Measurements from ENCODE around the gene SPTBN1.

The SPTBN1 gene

DNA sequence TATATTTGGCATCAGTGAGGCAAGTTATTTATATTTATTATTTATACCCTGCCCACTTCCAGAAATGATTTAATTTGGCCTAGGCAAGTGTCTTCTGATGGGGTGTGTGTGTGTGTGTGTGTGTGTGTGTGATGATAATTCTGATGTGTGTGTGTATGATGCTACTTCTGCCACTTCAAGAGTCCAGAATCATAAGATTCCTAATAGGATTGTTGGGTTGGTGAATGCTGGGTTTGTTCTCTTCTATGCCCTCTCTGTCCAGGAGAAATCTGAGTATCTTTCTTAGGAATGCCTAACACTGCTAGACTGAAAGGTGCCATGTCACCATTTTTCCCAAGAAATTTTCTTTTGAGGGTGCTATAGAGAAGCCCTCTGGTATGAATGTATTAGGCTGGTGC is 122.5 kb downstream of the SPTBN1 start:
- no peak for DNase-seq

DNA sequence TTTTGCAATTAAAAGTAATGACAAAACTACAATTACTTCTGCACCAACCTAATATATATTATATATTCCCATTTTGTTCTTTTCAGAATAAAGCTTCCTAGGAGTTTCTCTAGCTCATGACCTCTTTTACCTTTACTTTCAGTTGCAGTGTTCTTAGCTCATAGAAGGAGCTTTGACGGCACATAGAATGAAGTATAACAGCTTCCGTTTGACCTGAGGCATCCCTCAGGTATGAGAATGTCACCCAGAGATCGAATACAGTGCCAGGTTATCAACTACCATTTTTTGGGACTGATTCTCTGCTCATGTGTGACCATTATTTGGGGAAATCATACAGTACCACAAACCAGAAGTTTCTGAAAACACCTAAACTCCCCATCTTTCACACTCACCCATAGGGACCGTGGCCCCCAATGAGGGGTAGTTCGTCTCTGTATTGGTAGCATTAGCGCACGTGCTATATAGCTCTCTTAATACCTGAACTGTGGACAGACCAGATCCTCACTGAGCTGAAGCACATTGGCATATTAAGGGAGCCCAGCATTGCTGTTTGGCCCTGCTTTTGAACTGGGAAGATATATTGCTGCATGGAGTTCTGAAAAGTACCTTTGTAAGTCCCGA is 123.0 kb downstream of the SPTBN1 start:
- DNase-seq: no peak

DNA sequence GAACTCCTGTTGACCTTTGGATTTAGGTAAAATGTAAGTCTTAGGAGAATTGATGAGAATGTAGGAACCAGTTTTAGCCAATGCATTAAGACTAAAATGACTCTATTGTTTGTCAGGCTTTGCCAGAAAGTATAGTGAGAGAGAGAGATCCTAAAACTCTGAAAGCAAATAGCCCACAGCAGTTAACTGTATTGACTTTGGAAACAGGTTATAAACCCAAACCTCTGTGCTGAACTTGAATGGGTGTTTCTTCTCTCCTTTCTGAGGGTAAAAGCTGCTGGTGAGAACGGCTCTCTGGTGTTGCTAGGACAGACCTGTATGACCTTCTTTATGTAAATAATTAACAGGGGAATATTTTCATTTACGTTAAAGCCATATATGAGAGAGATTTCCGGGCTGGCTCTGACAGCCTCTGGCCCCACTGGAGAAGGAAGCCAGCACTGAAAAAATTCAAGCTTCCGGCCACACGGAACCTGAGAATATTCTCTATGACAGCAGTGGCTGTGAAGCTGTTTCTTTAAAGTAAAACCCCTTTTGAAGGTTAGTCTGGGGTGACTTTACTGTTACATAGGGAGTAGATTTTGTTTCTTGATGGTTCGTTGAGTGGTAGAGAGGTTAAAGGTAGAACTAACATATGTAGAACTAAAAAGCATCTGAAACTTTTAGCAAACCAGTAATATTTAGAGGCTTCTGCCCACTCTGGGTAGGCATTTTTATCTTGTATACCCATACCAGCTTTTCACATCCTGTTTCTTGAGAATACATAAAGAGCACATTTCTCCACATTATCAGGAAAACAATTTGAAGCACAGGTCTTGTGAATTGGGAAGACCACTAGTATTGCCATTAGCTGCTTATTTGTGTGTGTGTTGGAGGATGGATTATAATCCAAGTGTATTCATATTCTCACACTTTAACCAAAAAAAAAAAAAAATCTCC is 123.8 kb downstream of the SPTBN1 start:
- peak; percentile 22 for DNase-seq

DNA sequence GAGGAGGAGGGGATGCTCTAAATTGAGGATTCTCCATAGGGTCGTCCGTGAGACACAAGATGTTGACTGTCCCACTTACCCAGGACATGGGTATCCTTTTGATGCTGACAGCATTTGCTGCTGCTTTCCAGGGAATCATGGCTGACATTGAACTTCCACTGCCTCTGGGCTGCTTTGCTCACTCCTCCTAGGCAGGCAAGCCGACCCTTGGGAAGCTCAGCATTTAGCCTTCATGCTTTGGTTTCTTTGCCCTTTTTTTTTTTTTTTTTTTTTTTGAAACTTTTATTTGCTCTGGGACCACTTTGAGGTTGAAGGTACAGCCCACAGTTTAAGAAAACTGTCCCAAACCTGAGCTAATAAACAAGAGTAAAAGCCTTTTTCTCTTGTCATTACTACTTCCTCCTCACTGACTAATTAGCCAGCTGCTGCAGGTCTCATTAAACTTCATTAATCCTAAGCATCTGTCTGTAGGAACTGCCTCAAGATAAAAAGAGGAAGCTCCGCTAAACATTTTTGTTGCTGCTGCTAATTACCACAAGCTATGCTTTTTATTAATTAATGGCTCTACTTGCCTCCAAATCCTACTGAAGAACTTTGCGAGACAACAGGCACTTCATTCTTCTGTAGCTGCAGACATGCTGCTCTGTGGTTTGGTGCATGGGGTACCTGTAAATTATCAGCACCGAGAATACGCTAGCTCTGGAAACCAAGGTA is 125.4 kb downstream of the SPTBN1 start:
- no peak for DNase-seq

DNA sequence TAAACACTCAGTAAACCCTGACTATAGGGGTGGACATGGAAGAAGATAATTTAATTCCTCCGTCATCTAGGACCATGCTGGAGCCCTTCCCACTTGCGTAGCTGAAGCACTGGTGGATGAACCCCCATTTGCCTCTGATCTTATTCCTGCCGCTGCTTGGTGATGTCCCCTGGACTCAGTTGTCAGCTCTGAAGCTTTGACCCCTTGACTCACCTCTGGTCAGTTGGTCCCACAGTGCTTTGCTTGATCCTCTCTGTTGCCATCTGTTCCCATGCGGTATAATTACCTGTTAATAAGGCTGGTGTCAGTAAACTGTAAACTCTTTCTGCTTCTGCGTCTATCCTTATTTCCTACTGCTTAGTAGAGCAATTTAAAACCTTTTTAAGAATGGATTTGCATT is 126.9 kb downstream of the SPTBN1 start:
- DNase-seq: no peak

DNA sequence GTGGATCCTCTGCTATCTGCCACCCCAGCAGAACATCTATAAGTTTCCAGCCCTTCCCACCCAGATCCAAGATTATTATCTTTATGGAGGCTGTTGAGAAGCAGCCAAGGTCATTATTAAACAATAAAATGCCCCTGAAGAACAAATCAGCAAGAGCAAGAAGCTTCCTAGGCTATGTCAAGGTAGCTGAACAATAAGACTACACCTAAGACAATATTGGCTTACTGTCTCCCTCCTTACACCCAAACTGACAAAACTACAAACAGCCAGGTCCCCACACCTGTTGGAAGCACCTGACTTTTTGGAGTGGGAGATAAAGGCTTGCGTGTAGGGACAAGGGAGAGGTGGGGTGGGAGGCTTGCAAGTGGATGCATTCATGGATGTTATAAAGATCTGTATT is 128.5 kb downstream of the SPTBN1 start:
- no peak for DNase-seq

DNA sequence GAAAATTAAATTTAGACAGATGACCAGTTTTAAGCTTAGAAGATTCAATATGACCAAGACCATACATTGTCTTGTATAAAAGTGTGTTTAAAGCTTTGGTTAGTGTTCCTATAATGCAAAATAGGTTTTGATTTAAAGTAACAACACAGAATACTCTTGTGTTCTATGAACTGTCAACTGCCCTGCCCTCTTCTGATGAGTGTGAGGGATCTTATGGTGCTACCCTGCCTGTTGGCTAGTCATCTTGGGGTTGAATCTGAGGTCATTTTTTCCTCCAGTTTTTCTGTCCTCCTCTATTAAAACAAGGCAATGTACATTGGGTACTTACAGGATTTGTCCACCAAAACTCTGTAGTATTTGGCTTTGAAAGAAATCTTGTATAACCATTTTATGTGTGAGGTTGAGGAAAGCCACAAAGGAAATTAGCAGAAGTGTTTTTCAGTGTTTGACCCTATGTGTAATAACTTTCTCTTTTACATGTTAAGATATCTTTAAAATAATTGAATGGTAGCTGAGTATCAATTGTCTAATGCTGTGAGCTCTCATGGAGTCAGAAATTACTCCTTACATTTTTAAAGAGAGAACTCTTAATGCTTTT is 129.1 kb downstream of the SPTBN1 start:
- DNase-seq: no peak

DNA sequence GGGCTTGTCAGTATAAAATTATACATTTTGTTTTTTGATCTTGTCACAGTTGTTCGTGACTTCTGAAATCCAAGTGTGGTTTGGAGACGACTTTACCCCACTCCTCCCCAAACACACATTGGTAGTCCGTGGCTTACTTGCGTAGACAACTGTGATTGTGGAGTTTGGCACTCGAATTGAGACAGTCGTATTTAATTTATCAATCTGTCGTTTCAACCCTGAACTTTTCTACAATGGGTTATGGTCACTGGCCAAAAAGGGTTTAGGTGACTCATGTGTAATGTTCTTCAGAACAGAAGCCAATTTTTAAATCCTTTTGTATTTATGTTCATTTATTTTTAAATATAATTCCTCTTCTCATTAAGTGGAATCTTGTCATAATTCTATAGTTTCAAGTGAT is 129.9 kb downstream of the SPTBN1 start:
- no peak for DNase-seq

DNA sequence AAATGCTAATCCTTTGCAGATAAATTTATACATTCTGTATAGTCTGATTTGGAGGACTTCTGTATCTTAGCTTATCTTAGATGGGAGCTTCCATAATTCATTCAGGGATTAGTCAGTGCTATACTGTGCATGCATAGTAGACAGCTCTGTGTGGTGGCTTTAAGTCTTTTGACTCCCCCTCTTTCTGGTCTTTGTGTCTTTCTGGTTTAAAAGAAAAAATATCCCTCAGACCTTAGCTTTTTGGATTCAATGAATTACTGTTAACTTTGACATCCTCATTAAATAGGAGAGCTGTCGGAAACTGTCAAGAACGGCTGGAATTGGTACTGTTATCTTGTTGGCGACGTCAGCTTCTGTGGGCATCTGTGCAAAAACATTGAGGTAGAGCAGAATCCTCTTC is 130.4 kb downstream of the SPTBN1 start:
- DNase-seq: no peak

DNA sequence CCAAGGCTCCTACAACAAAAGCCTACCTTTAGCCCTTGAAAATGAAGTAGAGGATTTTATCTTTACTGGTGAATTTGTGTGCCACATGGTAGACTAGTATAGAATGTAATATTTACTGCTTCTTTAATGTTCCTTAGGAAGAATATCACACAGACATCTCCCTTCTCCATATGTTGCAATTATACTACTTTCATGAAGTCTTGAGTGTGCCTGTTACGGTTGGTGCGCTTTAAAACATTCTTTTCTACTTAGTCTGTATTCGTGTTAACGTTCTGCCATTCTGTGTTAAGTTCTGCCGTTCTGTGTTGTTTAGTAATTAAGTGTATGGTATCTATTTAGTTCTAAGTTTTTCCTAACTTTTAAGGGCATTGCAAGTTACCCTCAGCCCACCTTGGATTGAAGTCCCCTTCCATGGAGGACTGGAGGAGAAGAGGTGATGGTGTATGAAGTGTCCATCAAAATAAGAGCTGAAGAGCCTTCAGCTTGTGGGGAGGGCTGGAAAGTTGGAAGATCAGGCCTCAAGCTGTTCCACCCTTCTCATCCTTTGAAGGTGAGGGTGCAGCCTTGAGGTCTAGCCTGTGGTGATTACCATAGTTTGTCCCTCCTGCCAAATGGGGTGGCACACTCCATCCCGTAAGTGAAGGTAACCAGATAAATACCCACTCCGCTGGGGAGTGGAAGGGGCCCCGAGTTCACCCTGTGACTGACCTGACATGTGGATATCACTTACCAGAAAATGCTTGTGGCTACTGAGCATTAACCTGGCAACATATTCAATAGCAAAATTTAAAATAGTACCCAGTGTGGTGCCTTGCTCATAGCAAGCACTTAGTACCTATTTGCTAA is 131.3 kb downstream of the SPTBN1 start:
- DNase-seq: no peak

DNA sequence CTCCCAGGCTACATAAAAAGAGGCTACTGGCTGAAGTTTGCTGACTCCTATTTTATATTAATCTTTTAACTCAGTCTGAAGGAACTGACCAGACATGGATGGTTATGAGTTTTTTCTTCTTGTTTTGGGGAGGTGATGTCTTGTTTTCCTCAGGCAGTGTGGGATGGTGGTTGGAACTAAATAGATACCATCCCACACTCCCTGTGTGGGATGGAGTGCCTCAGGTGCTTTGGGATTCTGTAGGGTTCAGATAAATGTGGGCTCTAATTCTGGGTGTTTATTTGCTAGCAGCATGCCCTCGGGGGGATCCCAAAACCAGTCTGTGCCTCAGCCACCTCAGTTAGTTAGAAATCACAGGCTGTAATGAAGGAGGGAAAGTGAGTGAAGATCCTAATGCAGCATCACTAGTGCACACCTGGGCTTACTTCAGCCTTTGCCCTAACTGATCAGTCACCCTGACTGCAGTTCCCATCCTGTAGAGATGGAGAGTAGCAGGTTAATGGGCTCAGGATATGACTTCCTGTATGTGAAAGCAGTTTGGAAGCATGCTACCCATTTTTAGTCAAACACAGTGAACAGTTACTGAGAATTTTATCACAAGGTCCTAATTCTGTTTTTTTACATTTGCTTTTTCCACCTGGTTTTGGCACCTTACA is 132.2 kb downstream of the SPTBN1 start:
- DNase-seq: no peak

DNA sequence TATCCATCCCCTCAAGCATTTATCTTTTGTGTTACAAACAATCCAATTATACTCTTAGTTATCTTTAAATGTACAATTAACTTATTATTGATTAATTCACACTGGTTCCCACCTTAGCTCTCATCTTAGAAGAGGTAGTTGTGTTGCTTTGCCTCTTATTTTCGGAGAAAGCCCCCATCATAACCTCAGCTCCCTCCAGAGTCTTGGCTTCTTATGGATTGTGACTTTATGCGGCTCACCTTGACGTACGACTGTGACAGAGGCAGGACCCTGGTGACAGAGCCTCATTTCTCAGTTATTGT is 132.9 kb downstream of the SPTBN1 start:
- no peak for DNase-seq

DNA sequence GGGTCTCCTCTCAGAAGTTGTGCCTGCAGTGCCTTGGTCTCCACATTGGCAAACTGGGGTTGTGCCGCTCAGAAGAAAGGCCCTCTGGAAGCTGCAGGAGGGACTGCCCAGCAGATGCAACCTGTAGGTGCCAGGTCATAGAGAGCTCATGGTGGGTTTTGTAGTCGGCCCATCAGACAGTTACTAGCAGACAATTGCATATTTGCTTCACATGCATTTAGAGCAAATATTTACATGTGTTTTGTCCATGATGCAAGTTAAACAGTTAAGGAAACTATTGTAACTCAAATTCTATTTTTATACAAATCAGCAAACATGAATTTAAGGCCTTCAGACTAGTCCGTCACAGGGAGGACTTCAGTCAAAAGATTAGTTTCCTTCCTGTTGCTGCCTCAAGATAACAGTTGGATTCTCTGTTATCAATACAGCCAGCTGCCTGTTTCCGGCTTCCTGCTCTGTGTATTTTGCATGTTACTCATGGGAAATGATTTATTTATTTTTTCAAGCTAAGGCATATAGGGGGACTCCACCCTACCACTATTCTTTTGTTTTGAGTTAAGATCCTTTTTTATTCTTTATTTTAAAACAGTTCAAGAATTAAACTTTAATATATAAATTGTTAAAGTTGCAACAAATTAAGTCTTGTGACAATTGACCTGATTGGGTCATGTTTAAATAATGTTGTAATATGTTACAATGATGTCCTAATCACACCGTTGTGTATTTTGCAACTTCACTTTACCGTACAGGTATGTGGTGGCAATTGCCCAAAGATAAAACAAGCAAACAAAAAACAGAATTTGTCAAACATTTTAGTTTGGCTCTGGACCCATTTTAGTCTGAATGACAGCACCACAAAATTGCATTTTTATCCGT is 133.5 kb downstream of the SPTBN1 start:
- DNase-seq: no peak

DNA sequence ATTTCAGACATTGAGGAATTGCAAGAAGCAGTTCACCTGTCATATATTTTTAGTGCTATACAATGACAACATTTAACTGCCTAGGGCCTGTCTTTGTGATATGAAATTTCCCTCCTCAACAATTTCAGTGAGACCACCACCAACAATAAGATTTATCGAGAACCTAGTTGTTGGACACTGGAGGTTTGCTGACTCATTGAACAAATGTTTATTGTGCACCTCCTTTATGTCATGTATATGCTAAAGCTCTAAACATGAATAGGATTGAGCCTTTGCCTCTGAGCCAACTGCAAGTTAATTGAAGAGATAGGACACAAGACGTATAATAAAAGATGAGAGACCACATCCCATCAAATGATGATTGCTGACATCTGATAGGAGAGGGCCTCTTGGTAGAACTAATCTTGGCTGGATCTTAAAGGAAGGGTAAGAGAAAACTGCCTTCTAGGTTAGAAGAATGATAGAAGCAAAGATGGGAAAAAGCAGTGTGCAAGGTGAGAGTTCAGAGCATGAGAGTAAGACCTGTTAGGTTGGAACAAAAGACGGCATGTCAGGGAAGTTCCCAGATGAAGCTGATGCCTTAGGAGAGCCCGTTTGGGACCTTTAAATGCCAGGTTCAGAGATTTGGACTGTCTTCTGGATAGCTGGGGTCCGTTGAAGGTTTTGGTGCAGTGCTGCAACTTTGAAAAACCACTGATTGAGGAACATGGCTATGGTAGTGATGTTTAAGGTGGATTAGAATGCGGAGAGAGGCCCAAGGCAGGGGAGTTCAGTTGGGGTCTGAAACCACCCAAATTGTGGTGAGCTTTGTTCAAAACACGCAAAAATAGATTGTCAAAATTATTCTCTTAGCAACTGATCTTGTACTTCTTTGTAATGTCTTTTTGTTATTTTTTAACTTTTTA is 134.3 kb downstream of the SPTBN1 start:
- no peak for DNase-seq

DNA sequence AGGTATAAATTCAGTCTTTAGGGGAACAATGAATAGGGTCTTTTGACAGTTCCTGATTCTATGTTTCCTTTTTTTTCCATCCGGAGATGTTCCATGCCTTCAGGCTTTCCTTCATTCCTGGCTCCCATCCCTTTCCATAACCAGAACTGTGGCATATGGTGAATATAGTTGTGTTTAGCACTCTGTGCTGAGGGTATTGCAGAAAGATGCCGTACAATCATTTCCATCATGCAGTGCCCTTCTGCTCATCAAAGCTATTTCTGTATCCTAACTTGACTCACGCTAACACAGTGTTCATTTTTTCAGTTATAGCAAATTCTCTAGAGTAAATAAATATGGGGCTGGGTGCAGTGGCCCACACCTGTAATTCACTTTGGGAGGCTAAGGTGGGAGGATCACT is 135.4 kb downstream of the SPTBN1 start:
- DNase-seq: no peak

DNA sequence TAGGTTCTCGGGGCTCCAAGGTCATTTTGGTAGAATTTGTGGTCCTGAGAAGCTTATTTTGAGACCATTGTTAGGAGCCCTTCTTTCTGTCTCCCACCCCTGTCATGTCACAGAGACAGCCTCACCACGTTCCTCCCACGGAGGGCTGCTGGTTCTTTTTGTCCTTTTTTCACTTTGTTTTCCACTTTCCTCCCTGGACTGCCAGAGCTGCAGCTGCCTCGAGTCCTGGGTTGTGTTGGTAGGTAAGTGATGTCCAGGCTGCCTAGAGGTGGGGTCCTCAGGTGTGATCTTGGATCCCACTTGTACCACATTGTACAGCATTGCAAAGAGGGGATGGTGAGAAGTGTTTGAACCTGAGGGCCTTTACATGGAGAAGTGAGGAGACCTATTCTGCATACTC is 137.1 kb downstream of the SPTBN1 start:
- DNase-seq: no peak

DNA sequence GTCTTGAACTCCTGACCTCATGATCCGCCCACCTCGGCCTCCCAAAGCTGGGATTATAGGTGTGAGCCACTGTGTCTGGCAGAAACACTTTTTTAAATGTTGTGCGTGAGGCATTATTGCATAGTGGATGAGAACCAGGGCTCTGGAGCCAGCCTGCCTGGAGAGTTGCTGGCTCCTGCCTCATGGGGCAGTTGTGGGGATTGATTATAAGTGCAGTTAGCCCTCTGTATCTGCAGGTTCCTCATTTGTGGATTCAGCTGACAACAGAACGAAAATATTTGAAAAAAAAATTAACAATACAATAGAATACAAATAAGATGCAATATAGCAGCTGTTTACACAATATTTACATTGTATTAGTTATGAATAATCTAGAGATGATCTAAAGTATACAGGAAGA is 137.9 kb downstream of the SPTBN1 start:
- DNase-seq: no peak

DNA sequence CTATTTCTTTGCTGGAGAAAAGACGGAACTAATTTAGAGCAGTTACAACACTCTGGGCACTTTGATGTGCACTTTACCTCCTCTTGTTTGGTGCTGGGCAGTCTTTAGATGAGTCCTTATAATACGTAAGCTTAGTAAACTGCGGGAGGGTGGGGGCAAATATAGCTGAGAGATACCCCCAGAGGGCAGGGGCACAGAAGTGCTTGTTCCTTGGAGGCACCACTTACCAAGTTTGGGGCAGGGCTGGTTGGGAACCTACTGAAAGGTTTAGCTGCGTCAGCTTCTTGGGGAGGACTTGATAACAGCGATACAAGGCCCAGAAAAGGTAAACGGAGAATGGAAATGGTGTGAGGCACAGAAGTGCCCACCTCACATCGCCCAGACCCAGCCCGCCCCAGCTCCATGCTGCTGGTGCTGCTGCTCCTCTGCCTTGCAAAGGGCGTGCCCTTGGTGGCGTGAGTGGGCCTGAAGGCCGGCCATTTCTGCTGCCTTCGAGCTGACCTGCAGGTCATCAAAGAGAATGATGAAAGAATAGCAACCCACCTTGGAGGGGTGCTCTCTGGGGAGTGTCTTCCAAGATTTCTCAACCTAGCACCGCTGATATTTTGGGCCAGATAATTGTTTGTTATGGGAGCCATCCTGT is 139.2 kb downstream of the SPTBN1 start:
- no peak for DNase-seq
